Measurements from ENCODE around the gene TUBB4B.

The TUBB4B gene

GRCh38 chr9:137229903-137230704 lies 11.0 kb upstream of the TUBB4B start:
- TF ChIP-seq CTCF (IDR thresholded peaks at IDR 0.05; ENCODE audit: insufficient read depth, low read length, poor library complexity, severe bottlenecking) (no peak), EZH2phosphoT487 (conservative IDR thresholded peaks at IDR 0.05; ENCODE audit: low read length) (no peak)
- no peaks in the 10 kb centered on the region for H3K79me2 ChIP-seq (ENCODE audit: insufficient read depth, low read length)
- H3K4me2 ChIP-seq (ENCODE audit: low read depth, low read length, poor library complexity, severe bottlenecking), result no peak overlapping the region
- no peaks in the 10 kb centered on the region for H3K9me3 ChIP-seq (ENCODE audit: insufficient read depth, low read length)
- no peak overlapping the region for H3K9ac ChIP-seq (ENCODE audit: low read length)
- no peaks in the 10 kb centered on the region for H3K27me3 ChIP-seq (ENCODE audit: low read length)
- no peak overlapping the region for H3K4me3 ChIP-seq (ENCODE audit: insufficient read depth, low read length, poor library complexity, severe bottlenecking)
- H3K9me2 ChIP-seq (replicated peaks; ENCODE audit: insufficient read depth, low read length), result no peaks in the 10 kb centered on the region
- no peaks in the 10 kb centered on the region for H4K20me1 ChIP-seq (ENCODE audit: low read depth, low read length)
- no peaks in the 10 kb centered on the region for H3F3A ChIP-seq (ENCODE audit: insufficient read depth)
- H3K27ac ChIP-seq (ENCODE audit: low read depth, low read length), result no peak overlapping the region
- no peak overlapping the region for H2AFZ ChIP-seq (ENCODE audit: low read depth, low read length, severe bottlenecking)
- no peaks in the 10 kb centered on the region for H3K36me3 ChIP-seq (ENCODE audit: low read length)

- Histone ChIP-seq H3K36me3 (ENCODE audit: low read length) (no peaks in the 10 kb centered on the region), H3K27ac (ENCODE audit: low read depth, low read length) (no peak within 1 kb of the TSS), H3K9me3 (ENCODE audit: insufficient read depth, low read length) (no peaks in the 10 kb centered on the region), H2AFZ (ENCODE audit: low read depth, low read length, severe bottlenecking) (no peak within 1 kb of the TSS), H3F3A (ENCODE audit: insufficient read depth) (no peaks in the 10 kb centered on the region), H4K20me1 (ENCODE audit: low read depth, low read length) (no peaks in the 10 kb centered on the region), H3K9me2 (replicated peaks; ENCODE audit: insufficient read depth, low read length) (no peaks in the 10 kb centered on the region), H3K79me2 (ENCODE audit: insufficient read depth, low read length) (no peaks in the 10 kb centered on the region), H3K27me3 (ENCODE audit: low read length) (no peaks in the 10 kb centered on the region), H3K4me3 (ENCODE audit: insufficient read depth, low read length, poor library complexity, severe bottlenecking) (no peak within 1 kb of the TSS), H3K9ac (ENCODE audit: low read length) (no peak within 1 kb of the TSS), H3K4me2 (ENCODE audit: low read depth, low read length, poor library complexity, severe bottlenecking) (no peak within 1 kb of the TSS)
- no peak for TF ChIP-seq CTCF (IDR thresholded peaks at IDR 0.05; ENCODE audit: insufficient read depth, low read length, poor library complexity, severe bottlenecking)
- no peak for TF ChIP-seq EZH2phosphoT487 (conservative IDR thresholded peaks at IDR 0.05; ENCODE audit: low read length)
Measured at GRCh38 chr9:137230705-137231371, 10.2 kb upstream of the TUBB4B start, which contains the start of gene SLC34A3. Gene SLC34A3 (plus strand): TSS chr9:137230901. CDS start chr9:137231703, 802 bp downstream.

GRCh38 chr9:137231372-137232039 lies 9.6 kb upstream of the TUBB4B start:
- H4K20me1 ChIP-seq (ENCODE audit: low read depth, low read length), result no peaks in the 10 kb centered on the region
- no peak for TF ChIP-seq EZH2phosphoT487 (conservative IDR thresholded peaks at IDR 0.05; ENCODE audit: low read length)
- TF ChIP-seq CTCF (IDR thresholded peaks at IDR 0.05; ENCODE audit: insufficient read depth, low read length, poor library complexity, severe bottlenecking), result no peak
- H3K4me3 ChIP-seq (ENCODE audit: insufficient read depth, low read length, poor library complexity, severe bottlenecking), result no peak overlapping the region
- no peak overlapping the region for H3K4me2 ChIP-seq (ENCODE audit: low read depth, low read length, poor library complexity, severe bottlenecking)
- H3K9me2 ChIP-seq (replicated peaks; ENCODE audit: insufficient read depth, low read length), result no peaks in the 10 kb centered on the region
- no peaks in the 10 kb centered on the region for H3K79me2 ChIP-seq (ENCODE audit: insufficient read depth, low read length)
- H3K36me3 ChIP-seq (ENCODE audit: low read length), result no peaks in the 10 kb centered on the region
- H3F3A ChIP-seq (ENCODE audit: insufficient read depth), result no peaks in the 10 kb centered on the region
- no peak overlapping the region for H3K9ac ChIP-seq (ENCODE audit: low read length)
- H3K9me3 ChIP-seq (ENCODE audit: insufficient read depth, low read length), result no peaks in the 10 kb centered on the region
- H3K27me3 ChIP-seq (ENCODE audit: low read length), result no peaks in the 10 kb centered on the region
- no peak overlapping the region for H2AFZ ChIP-seq (ENCODE audit: low read depth, low read length, severe bottlenecking)
- H3K27ac ChIP-seq (ENCODE audit: low read depth, low read length), result no peak overlapping the region
